Naive thymus-derived CD8-positive, alpha-beta T cell (primary cell): ENCODE data around the gene BAIAP2L2. TPM values are rescaled to one million over a fixed set of nuclear protein-coding genes. Genes with fewer than 3 reads are reported as not detected.
"Not testable (repeated sequence)": the region's sequence is repeated elsewhere in the genome, so short reads cannot be mapped to it uniquely, and the experiment has no call there.

Experiments
- ATAC-seq, 2 donors: fragments of 150-1000 bp; cut with Tn5 transposase in 1 of 2; sonication (Bioruptor Pico), chemical (Tn5 transposase) in 1 of 2; 1 replicate in 1 of 2; 2 replicates in 1 of 2; pipeline ENCODE4 v1.10.0; 2021; ENCODE audit warnings: mild to moderate bottlenecking in 2 of 2, moderate library complexity in 2 of 2
- POLR2A ChIA-PET: fragments of 350-600 bp; sonication (Branson Sonifier 250); formaldehyde crosslinking; loops from one replicate; lab custom pipeline; 2021; ENCODE audit warnings: antibody characterized with exemption; lab: Charles Lee
- DNase-seq, 10 donors: peaks; one replicate each; pipeline versions ENCODE4 v3.0.0 to v3.0.0-alpha.2; 2020 to 2022
- H3K27ac Mint-ChIP-seq, 10 donors: one replicate each; pipeline ENCODE4 v1.8.0; 2020 to 2022; ENCODE audit warnings: mild to moderate bottlenecking in 10 of 10, mixed read lengths in 10 of 10, moderate library complexity in 4 of 10, inconsistent platforms in 1 of 10
- H3K27me3 Mint-ChIP-seq, 5 donors: one replicate each; pipeline ENCODE4 v1.8.0; 2021 to 2022; ENCODE audit warnings: mixed read lengths in 5 of 5
- H3K36me3 Mint-ChIP-seq, 3 donors: one replicate each; pipeline ENCODE4 v1.8.0; 2020 to 2022; ENCODE audit warnings: mixed read lengths in 3 of 3, mild to moderate bottlenecking in 2 of 3, inconsistent platforms in 1 of 3
- H3K4me1 Mint-ChIP-seq, 4 donors: one replicate each; pipeline ENCODE4 v1.8.0; 2021 to 2022; ENCODE audit warnings: mixed read lengths in 4 of 4
- H3K4me3 Mint-ChIP-seq, 10 donors: one replicate each; pipeline ENCODE4 v1.8.0; 2020 to 2022; ENCODE audit warnings: mild to moderate bottlenecking in 10 of 10, mixed read lengths in 10 of 10, moderate library complexity in 6 of 10, inconsistent platforms in 1 of 10
- H3K9me3 Mint-ChIP-seq, 9 donors: one replicate each; pipeline ENCODE4 v1.8.0; 2020 to 2022; ENCODE audit warnings: mixed read lengths in 9 of 9, mild to moderate bottlenecking in 3 of 9, inconsistent platforms in 1 of 9, moderate library complexity in 1 of 9
- polyA plus RNA-seq, 3 donors: library from polyadenylated mRNA; unstranded; fragments of 300-500 nt; fragmentation: Illumina TruSeq; gene quantifications; one replicate each; pipeline ENCODE4 v1.2.3, GENCODE V29; 2021
- total RNA-seq, 8 experiments: library from RNA in 2 of 8; stranded (reverse) in 2 of 8; gene quantifications; one replicate each; pipeline ENCODE4 v1.2.3 and lab custom pipeline; 2021 to 2026

The BAIAP2L2 gene, protein sequence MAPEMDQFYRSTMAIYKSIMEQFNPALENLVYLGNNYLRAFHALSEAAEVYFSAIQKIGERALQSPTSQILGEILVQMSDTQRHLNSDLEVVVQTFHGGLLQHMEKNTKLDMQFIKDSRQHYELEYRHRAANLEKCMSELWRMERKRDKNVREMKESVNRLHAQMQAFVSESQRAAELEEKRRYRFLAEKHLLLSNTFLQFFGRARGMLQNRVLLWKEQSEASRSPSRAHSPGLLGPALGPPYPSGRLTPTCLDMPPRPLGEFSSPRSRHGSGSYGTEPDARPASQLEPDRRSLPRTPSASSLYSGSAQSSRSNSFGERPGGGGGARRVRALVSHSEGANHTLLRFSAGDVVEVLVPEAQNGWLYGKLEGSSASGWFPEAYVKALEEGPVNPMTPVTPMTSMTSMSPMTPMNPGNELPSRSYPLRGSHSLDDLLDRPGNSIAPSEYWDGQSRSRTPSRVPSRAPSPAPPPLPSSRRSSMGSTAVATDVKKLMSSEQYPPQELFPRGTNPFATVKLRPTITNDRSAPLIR
- 1 to 10 TPM; 2.2 to 2.7 TPM for total RNA-seq
- polyA plus RNA-seq, result not detected
- 0 to 2.3 (median 1.6) reads per million in 6 experiments for total RNA-seq (lab: John Stamatoyannopoulos, UW)

DNA sequence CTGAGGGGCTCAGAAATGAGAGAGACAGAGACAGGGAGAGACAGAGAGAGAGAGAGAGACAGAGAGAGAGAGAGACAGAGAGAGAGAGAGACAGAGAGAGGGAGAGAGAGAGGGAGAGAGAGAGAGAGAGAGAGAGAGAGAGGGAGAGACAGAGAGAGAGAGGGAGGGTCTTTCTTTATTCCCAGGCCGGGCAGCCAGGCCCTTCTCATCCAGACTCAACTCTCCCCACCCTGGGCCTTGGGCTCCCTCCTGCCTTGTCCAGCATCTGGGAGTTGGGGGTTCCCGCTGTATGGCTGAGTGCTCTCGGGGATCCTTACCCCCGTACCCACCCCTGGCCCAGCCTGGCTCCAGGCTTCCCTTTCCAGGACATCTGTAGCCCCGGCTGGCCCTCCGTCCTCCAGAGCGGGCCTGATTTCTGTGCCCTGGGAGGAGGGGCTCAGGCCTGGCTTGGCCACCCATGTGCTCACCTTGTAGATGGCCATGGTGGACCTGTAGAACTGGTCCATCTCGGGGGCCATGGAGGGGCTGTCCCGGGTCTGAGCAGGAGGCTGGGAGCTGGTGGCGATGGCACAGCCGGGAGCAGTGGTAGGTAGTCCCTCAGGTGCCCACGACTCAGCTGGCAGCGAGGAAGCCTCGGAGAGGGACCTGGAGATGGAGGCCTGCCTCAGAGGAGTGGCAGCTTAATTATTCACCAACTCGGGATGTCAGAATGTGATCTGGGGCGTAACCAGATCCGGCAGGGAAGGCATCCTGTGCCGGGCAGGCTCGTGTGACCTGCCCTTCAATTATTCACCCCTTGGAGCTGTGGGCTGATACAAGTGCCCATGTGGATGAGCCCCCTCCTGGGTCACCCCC lies at the start of gene BAIAP2L2:
TSS of gene BAIAP2L2 (minus strand) at position 677 of the 855 bp plus-strand sequence. CDS start at position 518, 159 bp downstream.
- peaks cover 0 to 7% (median 2%) of the 10 kb centered on the region in 3 donors for H3K36me3 Mint-ChIP-seq
- H3K4me1 Mint-ChIP-seq, result peaks cover 0 to 11% (median 8%) of the 10 kb centered on the region in 4 donors
- no peak for DNase-seq
- POLR2A ChIA-PET, result no interaction called here
- H3K9me3 Mint-ChIP-seq, result no peaks in the 10 kb centered on the region
- no peaks in the 10 kb centered on the region for H3K27me3 Mint-ChIP-seq
- H3K27ac Mint-ChIP-seq, result peak within 1 kb of the TSS in 6 of 10 donors; percentile 44 to 95 (median 80)
- ATAC-seq, result no peak
- H3K4me3 Mint-ChIP-seq, result peak within 1 kb of the TSS in 2 of 10 donors; percentile 63 to 65

DNA sequence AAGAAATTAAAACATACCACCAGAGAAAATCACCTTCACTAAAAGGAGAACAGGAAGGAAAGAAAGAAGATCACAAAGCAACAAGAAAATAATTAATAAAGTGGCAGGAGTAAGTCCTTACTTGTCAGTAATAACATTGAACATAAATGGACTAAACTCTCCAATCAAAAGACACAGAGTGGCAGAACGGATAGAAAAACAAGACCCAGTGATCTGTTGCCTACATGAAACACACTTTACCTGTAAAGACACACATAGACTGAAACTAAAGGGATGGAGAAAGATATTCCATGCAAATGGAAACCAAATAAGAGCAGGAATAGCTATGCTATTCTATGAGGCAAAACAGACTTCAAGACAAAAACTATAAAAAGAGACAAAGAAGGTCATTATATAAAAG lies 45.2 kb upstream of the BAIAP2L2 start:
- no peak overlapping the region for H3K4me3 Mint-ChIP-seq
- POLR2A ChIA-PET, result no interaction called here
- DNase-seq (no peak), ATAC-seq (no peak)
- no peak overlapping the region for H3K27ac Mint-ChIP-seq
- peaks cover 0 to 10% (median 9%) of the 10 kb centered on the region in 3 donors for H3K36me3 Mint-ChIP-seq
- no peaks in the 10 kb centered on the region for H3K9me3 Mint-ChIP-seq
- peaks cover 3 to 12% (median 6%) of the 10 kb centered on the region in 4 donors for H3K4me1 Mint-ChIP-seq
- H3K27me3 Mint-ChIP-seq, result no peaks in the 10 kb centered on the region

DNA sequence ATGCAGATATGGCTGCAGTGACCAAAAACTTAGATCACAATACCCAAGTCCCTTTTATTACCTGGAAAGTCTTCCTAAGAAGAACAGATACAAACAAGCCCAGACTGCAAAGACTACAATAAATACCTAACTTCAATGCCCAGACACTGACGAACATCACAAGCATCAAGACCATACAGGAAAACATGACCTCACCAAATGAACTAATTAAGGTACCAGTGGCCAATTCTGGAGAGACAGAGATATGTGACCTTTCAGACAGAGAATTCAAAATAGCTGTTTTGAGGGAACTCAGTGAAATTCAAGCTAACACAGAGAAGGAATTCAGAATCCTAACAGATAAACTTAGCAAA lies 44.1 kb upstream of the BAIAP2L2 start:
- H3K36me3 Mint-ChIP-seq, ATAC-seq, H3K9me3 Mint-ChIP-seq, H3K4me3 Mint-ChIP-seq, H3K27ac Mint-ChIP-seq, POLR2A ChIA-PET, DNase-seq, H3K27me3 Mint-ChIP-seq: not testable (repeated sequence)
- H3K4me1 Mint-ChIP-seq, result peaks cover 3 to 12% (median 7%) of the 10 kb centered on the region in 4 donors

DNA sequence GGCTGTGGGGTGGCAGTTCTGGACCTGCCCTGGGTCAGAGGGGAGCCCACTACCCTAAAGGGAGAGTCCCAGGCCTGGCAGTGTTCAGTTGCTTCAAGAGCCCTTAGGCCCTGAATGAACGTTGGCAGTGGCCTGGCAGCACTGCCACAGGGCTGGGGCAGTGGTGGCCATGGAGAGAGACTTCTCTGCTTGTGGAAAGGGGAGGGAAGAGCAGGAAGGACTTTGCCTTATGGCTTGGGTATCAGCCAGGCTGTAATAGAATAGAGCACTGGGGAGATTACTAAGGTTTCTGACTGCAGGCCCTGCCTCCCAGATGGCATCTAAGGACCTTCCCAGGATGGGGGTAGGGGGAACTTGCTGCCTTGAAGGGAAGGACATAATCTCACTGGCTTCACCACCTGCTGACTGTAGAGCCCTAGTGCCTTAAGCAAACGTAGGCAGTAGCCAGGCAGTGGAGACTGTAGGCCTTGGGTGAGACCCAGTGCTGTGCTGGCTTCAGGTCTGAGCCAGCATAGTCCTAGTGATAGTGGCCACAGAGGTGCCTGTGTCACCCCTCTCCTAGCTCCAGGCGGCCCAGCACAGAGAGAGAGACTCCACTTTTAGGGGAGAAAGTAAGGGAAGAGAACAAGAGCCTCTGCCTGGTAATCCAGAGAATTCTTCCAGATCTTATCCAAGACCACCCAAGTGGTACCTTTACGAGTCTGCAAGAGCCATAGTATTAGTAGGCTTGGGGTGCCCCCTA lies 43.5 kb upstream of the BAIAP2L2 start:
- Mint-ChIP-seq H3K9me3 (peaks cover 0 to 2% (median 0%) of the 10 kb centered on the region in 9 donors), H3K4me1 (peaks cover 5 to 12% (median 7%) of the 10 kb centered on the region in 4 donors), H3K36me3 (peaks cover 0 to 5% (median 4%) of the 10 kb centered on the region in 3 donors), H3K4me3 (no peak overlapping the region), H3K27ac (peak overlapping the region in 1 of 10 donors; percentile 36), H3K27me3 (no peaks in the 10 kb centered on the region)
- POLR2A ChIA-PET, result no interaction called here
- ATAC-seq, result no peak
- no peak for DNase-seq

DNA sequence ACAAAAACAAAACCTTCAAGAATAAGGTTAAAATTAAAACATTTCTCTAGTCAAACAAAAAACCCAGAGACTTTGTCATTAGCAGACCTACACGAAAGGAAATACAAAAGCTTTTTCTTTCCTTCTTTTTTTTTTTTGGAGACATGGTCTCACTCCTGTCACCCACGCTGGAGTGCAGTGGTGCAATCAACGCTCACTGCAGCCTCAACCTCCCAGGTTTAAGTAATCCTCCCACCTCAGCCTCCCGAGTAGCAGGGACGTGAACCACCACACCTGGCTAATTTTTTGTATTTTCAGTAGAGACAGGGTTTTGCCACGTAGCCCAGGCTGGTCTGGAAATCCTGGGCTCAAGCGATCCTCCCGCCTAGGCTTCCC lies 40.6 kb upstream of the BAIAP2L2 start:
- ATAC-seq, result no peak
- no peak for DNase-seq
- Mint-ChIP-seq H3K4me3 (no peak overlapping the region), H3K27me3 (no peaks in the 10 kb centered on the region), H3K27ac (no peak overlapping the region), H3K9me3 (peaks cover 0 to 2% (median 0%) of the 10 kb centered on the region in 9 donors), H3K36me3 (peaks cover 0 to 11% (median 4%) of the 10 kb centered on the region in 3 donors), H3K4me1 (peaks cover 13 to 20% (median 18%) of the 10 kb centered on the region in 4 donors)
- POLR2A ChIA-PET, result no interaction called here

DNA sequence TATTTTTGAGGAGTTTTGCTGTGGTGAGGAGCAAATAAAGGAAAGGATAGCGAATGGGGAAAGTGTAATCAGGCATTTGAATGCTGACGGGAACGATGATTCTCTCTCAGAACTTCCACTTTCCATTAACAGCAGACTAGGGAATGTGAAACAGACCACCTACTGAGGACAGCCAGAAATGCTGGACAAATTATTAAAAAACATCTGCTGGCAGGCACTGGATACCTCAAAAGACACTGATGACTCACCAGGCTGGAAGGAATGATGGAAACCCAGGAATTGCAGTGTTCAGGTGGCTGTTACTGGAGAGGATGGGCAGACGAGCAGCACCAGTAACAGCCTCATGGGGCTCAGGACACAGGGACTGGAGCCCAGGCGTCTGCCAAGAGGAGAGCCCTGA lies 37.8 kb upstream of the BAIAP2L2 start:
- DNase-seq (no peak), ATAC-seq (no peak)
- H3K4me1 Mint-ChIP-seq, result peaks cover 10 to 24% (median 20%) of the 10 kb centered on the region in 4 donors
- H3K27me3 Mint-ChIP-seq, result no peaks in the 10 kb centered on the region
- peak overlapping the region in 2 of 10 donors; percentile 13 to 60 for H3K27ac Mint-ChIP-seq
- peaks cover 0 to 11% (median 4%) of the 10 kb centered on the region in 3 donors for H3K36me3 Mint-ChIP-seq
- H3K9me3 Mint-ChIP-seq, result peaks cover 0 to 2% (median 0%) of the 10 kb centered on the region in 9 donors
- POLR2A ChIA-PET, result no interaction called here
- H3K4me3 Mint-ChIP-seq, result peak overlapping the region in 1 of 10 donors; percentile 24

DNA sequence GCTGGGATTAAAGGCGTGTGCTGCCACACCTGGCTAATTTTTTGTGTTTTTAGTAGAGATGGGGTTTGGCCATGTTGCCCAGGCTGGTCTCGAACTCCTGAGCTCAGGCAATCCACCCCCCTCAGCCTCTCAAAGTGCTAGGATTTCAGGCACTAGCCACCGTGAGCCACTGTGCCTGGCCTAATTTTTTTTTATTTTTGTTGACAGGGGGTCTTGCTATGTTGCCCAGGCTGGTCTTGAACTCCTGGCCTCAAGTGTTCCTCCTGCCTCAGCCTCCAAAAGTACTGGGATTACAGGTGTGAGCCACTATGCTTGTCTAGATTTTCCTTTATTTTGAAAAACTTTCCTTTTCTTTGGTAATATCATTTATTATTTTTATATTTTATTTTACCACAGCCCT lies 35.7 kb upstream of the BAIAP2L2 start:
- not testable (repeated sequence) for H3K4me3 Mint-ChIP-seq, H3K27ac Mint-ChIP-seq
- H3K4me1 Mint-ChIP-seq, result peaks cover 11 to 29% (median 24%) of the 10 kb centered on the region in 4 donors

DNA sequence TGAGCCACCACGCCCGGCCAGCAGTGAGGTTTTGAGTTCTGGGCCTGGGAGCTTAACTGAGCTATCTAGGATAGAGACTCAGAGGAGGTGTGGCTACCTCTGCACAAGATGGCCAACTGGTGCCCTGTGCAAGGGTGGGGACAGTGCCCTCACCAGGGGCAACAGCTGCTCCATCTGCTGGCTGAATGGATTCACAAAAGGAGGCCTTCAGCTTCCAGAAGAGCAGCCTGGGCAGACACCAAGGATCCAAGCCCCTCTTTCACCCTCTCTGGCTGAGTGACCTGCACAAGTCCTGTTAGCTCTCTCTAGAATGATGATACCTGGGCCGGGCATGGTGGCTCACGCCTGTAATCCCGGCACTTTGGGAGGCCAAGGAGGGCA lies 33.5 kb upstream of the BAIAP2L2 start:
- ATAC-seq, result no peak
- Mint-ChIP-seq H3K27ac (peak overlapping the region in 1 of 10 donors; percentile 73), H3K4me3 (no peak overlapping the region), H3K9me3 (no peaks in the 10 kb centered on the region), H3K27me3 (no peaks in the 10 kb centered on the region), H3K36me3 (peaks cover 0 to 39% (median 6%) of the 10 kb centered on the region in 3 donors), H3K4me1 (peaks cover 11 to 28% (median 23%) of the 10 kb centered on the region in 4 donors)
- POLR2A ChIA-PET, result interaction anchor here (0.6 to 1.0 kb wide), 3 partner anchors 71 to 255 kb away, joined by 3 read pairs; no protein-coding TSS in a partner anchor
- DNase-seq, result no peak

More for the DNA sequence above, 35.7 kb upstream of the BAIAP2L2 start:
- POLR2A ChIA-PET, ATAC-seq, H3K9me3 Mint-ChIP-seq, H3K27me3 Mint-ChIP-seq, DNase-seq: not testable (repeated sequence)
- H3K36me3 Mint-ChIP-seq, result peaks cover 0 to 26% (median 4%) of the 10 kb centered on the region in 3 donors

DNA sequence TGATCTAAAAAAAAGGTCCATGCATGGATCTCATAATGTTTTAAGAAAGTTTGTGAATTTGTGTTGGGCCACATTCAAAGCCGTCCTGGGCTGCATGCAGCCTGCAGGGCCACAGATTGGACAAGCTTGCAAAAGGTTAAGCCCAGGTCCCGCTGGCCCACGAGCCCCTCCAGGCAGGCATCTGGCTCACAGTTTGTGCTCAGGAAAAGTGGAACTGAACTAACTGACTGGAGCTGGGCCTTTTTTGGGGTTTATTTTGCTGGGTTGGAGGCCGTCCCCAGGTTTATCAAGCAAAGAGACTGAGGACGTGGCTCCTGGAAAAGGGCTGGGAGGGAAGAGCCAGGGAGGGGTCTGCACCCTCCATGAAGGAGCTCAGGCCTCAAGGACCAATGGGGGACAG lies 32.1 kb upstream of the BAIAP2L2 start:
- H3K9me3 Mint-ChIP-seq, result no peaks in the 10 kb centered on the region
- H3K4me3 Mint-ChIP-seq, result no peak overlapping the region
- H3K36me3 Mint-ChIP-seq, result peaks cover 0 to 44% (median 14%) of the 10 kb centered on the region in 3 donors
- DNase-seq (no peak), ATAC-seq (no peak)
- peak overlapping the region in 2 of 10 donors; percentile 33 to 40 for H3K27ac Mint-ChIP-seq
- H3K27me3 Mint-ChIP-seq, result no peaks in the 10 kb centered on the region
- POLR2A ChIA-PET, result interaction anchor here (0.7 kb wide), 1 partner anchor 49 kb away, joined by 3 read pairs; no protein-coding TSS in a partner anchor
- peaks cover 4 to 18% (median 14%) of the 10 kb centered on the region in 4 donors for H3K4me1 Mint-ChIP-seq

DNA sequence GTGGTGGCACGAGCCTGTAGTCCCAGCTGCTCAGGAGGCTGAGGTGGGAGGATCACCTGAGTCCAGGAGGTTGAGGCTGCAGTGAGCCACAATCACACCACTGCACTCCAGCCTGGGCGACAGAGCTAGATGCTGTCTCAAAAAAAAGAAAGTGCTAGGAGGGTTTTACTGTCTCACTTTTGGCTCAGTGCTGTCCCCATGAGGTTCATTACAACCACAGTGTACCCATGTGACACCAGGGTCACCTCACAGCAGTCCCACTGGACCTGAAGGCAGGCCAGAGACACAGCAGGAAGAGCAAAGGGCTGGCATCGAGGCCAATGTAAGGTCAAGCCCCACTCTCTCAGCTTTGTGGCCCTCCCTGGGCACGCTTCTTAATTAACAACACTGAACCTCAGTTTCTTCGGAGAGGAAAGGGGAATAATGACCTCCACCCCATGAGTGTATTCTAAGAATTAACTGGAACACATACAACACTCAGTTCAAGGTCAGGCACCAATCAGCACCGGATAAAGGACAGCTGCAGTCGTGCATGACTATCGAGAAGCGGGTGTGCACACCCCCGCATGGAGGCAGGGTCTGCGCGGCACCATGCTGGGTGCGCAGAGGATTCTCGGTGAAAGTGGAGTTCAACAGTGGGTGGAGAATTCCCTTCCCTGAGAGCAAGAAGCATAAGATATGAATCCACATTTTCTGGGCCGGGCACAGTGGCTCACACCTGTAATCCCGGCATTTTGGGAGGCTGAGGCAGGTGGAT lies 30.9 kb upstream of the BAIAP2L2 start:
- Mint-ChIP-seq H3K4me3 (no peak overlapping the region), H3K27me3 (no peaks in the 10 kb centered on the region), H3K36me3 (peaks cover 0 to 50% (median 14%) of the 10 kb centered on the region in 3 donors), H3K4me1 (peaks cover 3 to 14% (median 10%) of the 10 kb centered on the region in 4 donors), H3K9me3 (no peaks in the 10 kb centered on the region), H3K27ac (no peak overlapping the region)
- POLR2A ChIA-PET, result interaction anchor here (0.6 kb wide), 1 partner anchor 27 kb away, joined by 3 read pairs; no protein-coding TSS in a partner anchor
- no peak for ATAC-seq
- DNase-seq, result no peak

DNA sequence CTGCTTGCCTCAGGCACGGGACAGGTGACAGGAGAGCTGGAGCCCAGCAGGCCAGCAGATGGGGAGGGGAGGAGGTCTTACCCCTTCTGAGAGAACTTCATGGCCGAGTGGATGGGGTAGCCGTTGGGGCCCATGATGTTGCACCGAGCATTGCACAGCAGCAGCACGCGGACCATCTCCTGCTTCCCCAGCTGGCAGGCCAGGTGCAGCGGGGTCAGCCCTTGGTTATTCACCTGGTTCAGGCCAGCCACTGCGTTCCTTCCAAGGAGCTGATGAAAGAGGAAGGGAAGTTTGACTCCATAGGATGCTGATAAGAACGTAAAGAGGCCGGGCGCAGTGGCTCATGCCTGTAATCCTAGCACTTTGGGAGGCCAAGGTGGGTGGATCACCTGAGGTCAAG lies 29.4 kb upstream of the BAIAP2L2 start:
- Mint-ChIP-seq H3K27ac (no peak overlapping the region), H3K9me3 (no peaks in the 10 kb centered on the region), H3K36me3 (peaks cover 0 to 65% (median 15%) of the 10 kb centered on the region in 3 donors), H3K27me3 (no peaks in the 10 kb centered on the region), H3K4me3 (no peak overlapping the region), H3K4me1 (peaks cover 3 to 14% (median 10%) of the 10 kb centered on the region in 4 donors)
- no peak for ATAC-seq
- DNase-seq, result no peak
- POLR2A ChIA-PET, result no interaction called here
